GM21528 (cell line): ENCODE measurements around the gene SGSM2.

Experiments used
- ATAC-seq: cut with Tn5 transposase; IDR thresholded peaks from one replicate; pipeline ENCODE4 v1.9.1; 2021; ENCODE audit warnings: mild to moderate bottlenecking, moderate library complexity; ENCODE audit not compliant: unreplicated experiment, low FRiP score

Gene SGSM2

GRCh38 chr17:2396568-2397246, 59.4 kb downstream of the SGSM2 start:
- ATAC-seq: no peak

- ATAC-seq: no peak
Measured at GRCh38 chr17:2397247-2398171, 60.2 kb downstream of the SGSM2 start.

- no peak for ATAC-seq
Measured at GRCh38 chr17:2398182-2398581, 60.9 kb downstream of the SGSM2 start.

GRCh38 chr17:2398655-2399571, 61.6 kb downstream of the SGSM2 start:
- no peak for ATAC-seq

GRCh38 chr17:2399572-2400473, 62.5 kb downstream of the SGSM2 start:
- ATAC-seq: peak; percentile 35

- no peak for ATAC-seq
Measured at GRCh38 chr17:2400474-2400866, 63.2 kb downstream of the SGSM2 start.

- ATAC-seq: peak; percentile 34
Measured at GRCh38 chr17:2400877-2401425, 63.6 kb downstream of the SGSM2 start, which contains the start of gene MNT. MNT (minus strand) TSS chr17:2401060; CDS start chr17:2400712, 348 bp downstream.

GRCh38 chr17:2401426-2402221, 64.3 kb downstream of the SGSM2 start:
- ATAC-seq: peak; percentile 61

GRCh38 chr17:2402544-2402943, 65.2 kb downstream of the SGSM2 start:
- ATAC-seq: no peak

GRCh38 chr17:2403044-2403443, 65.7 kb downstream of the SGSM2 start:
- ATAC-seq: no peak

- ATAC-seq: no peak
Measured at GRCh38 chr17:2405247-2405926, 68.1 kb downstream of the SGSM2 start.

GRCh38 chr17:2406271-2406902, 69.1 kb downstream of the SGSM2 start:
- ATAC-seq: no peak

- ATAC-seq: no peak
Measured at GRCh38 chr17:2406903-2407790, 69.8 kb downstream of the SGSM2 start.

GRCh38 chr17:2410951-2411350, 73.7 kb downstream of the SGSM2 start:
- ATAC-seq: no peak

GRCh38 chr17:2412561-2413021, 75.3 kb downstream of the SGSM2 start:
- ATAC-seq: no peak

- no peak for ATAC-seq
Measured at GRCh38 chr17:2414446-2415064, 77.3 kb downstream of the SGSM2 start.
